Breast epithelium (tissue), 4 donors: ENCODE results near the gene TNC. TPM values are rescaled to one million over a fixed set of nuclear protein-coding genes. Genes with fewer than 3 reads are reported as not detected.
A peak's percentile ranks its signal among the peaks of the same experiment; 100 is the strongest.

Experiments
- DNase-seq, 2 donors: peaks; one replicate each; pipeline ENCODE4 v3.0.0-alpha.2; 2019; ENCODE audit warnings: low spot score in 2 of 2
- H3K27ac ChIP-seq, 2 donors: fragments of 200-600 bp; sonication (generic) in 1 of 2; one replicate each; pipeline ENCODE4 v1.5.1; 2016 to 2019; ENCODE audit warnings: mild to moderate bottlenecking in 1 of 2
- H3K27me3 ChIP-seq, 2 donors: fragments of 200-600 bp; sonication (generic) in 1 of 2; one replicate each; pipeline versions ENCODE4 v1.5.1 to v1.6.0; 2017 to 2019; ENCODE audit warnings: control low read depth in 1 of 2, mild to moderate bottlenecking in 1 of 2
- H3K36me3 ChIP-seq: fragments of 200-600 bp; one replicate; pipeline ENCODE4 v1.5.1; 2019
- H3K4me1 ChIP-seq, 2 donors: fragments of 200-600 bp; sonication (generic); one replicate each; pipeline ENCODE4 v1.5.1; 2016 to 2019; ENCODE audit warnings: control low read depth in 1 of 2
- H3K4me3 ChIP-seq, 3 donors: fragments of 200-600 bp; sonication (generic); 1 replicate in 2 of 3; 2 replicates in 1 of 3; pipeline ENCODE4 v1.5.1; 2016 to 2019; ENCODE audit warnings: mild to moderate bottlenecking in 3 of 3, moderate library complexity in 2 of 3
- H3K9me3 ChIP-seq, 2 donors: fragments of 200-600 bp; sonication (generic) in 1 of 2; one replicate each; pipeline ENCODE4 v1.5.1; 2016 to 2019; ENCODE audit warnings: control low read depth in 1 of 2
- POLR2A ChIP-seq: fragments of 450-650 bp; IDR thresholded peaks from one replicate; pipeline ENCODE4 v1.6.1; 2016; ENCODE audit warnings: antibody characterized with exemption, mild to moderate bottlenecking, moderate library complexity
- POLR2AphosphoS5 ChIP-seq, 3 donors: sonication (generic); formaldehyde crosslinking; IDR thresholded peaks; one replicate each; pipeline ENCODE4 v1.6.1; 2017; ENCODE audit warnings: antibody characterized with exemption in 3 of 3
- intact Hi-C: fragments of 100-400 bp; cut with DNase I; formaldehyde crosslinking; loops from one replicate; pipeline ENCODE4 v1.15.1; 2023; ENCODE audit warnings: low total_unique reads
- total RNA-seq, 3 donors: library from RNA; depleted of rRNA; stranded (reverse); fragments of >200 nt; gene quantifications; one replicate each; pipeline ENCODE4 v1.1.0, GENCODE V29; 2016
- TF ChIP-seq, protein P1 (sequence below), 3 donors: fragments of 450-650 bp; IDR thresholded peaks; one replicate each; pipeline ENCODE4 v1.5.1; 2016 to 2017; ENCODE audit warnings: antibody characterized with exemption in 3 of 3, mild to moderate bottlenecking in 3 of 3, moderate library complexity in 3 of 3

TNC gene
- total RNA-seq, 3 donors from 2014 or later: 2.4 to 58.0 (median 44.6) TPM

DNA sequence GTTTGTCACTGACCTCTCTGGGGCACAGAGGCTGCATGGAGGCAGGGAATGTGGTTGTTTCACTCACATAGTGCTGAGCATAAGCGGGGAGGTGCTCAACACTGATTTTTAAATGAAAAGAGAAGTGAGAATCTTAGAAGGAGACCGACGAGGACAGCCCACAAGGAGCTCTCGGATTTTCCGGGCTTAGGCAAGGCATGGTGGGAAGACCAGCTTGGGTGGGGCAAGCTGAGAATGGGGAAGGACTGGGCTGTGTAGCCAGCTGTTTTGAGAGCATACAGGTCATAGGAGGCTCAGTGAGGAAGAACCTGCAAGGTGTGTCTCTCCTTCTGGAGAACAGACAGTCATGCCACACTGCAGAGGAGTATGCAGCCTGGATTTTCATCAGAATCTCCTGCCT, 101.6 kb downstream of the TNC start:
- Histone ChIP-seq H3K27me3 (no peaks in the 10 kb centered on the region), H3K9me3 (no peaks in the 10 kb centered on the region), H3K4me1 (no peaks in the 10 kb centered on the region), H3K4me3 (no peak overlapping the region), H3K36me3 (no peaks in the 10 kb centered on the region), H3K27ac (no peak overlapping the region)
- TF ChIP-seq, protein P1, sequence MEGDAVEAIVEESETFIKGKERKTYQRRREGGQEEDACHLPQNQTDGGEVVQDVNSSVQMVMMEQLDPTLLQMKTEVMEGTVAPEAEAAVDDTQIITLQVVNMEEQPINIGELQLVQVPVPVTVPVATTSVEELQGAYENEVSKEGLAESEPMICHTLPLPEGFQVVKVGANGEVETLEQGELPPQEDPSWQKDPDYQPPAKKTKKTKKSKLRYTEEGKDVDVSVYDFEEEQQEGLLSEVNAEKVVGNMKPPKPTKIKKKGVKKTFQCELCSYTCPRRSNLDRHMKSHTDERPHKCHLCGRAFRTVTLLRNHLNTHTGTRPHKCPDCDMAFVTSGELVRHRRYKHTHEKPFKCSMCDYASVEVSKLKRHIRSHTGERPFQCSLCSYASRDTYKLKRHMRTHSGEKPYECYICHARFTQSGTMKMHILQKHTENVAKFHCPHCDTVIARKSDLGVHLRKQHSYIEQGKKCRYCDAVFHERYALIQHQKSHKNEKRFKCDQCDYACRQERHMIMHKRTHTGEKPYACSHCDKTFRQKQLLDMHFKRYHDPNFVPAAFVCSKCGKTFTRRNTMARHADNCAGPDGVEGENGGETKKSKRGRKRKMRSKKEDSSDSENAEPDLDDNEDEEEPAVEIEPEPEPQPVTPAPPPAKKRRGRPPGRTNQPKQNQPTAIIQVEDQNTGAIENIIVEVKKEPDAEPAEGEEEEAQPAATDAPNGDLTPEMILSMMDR (IDR thresholded peaks at IDR 0.05): no peak
- TF ChIP-seq POLR2AphosphoS5 (IDR thresholded peaks at IDR 0.05): no peak
- TF ChIP-seq POLR2A: no peak
- no peak for DNase-seq
- intact Hi-C loops: no loop called here

DNA sequence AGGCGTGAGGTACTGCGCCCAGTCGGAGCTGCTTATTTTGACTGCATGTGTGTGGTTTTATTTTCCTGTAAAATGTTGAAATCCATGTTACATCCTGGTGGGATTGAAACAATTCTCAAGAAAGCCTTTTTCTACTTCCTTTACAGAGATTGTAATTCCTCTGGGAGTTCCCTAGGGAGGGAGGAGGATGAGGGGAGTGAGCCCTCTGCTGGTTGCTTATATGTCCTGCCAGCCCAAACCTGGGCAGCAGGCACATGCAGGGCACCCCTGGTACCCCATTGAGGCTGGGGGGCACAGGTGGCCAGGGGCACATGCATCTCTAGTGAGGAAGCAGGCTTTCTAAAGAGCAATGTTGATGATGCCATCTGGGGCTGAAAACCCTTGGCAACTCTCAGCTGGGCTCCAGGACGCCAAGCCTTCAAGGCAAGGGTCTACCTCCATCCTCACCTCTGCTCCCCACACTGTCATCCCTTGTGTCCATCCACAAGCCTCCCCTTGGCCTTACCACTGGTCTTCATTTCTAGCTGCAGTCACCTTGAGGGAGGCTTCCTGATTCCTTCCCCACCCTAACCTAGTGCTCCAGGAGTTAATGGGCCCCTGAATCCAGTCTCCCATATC, 102.8 kb downstream of the TNC start:
- no peak for DNase-seq
- Histone ChIP-seq H3K4me1 (no peaks in the 10 kb centered on the region), H3K4me3 (no peak overlapping the region), H3K27me3 (no peaks in the 10 kb centered on the region), H3K27ac (no peak overlapping the region), H3K36me3 (no peaks in the 10 kb centered on the region), H3K9me3 (no peaks in the 10 kb centered on the region)
- intact Hi-C loops: no loop called here
- TF ChIP-seq, protein P1 (IDR thresholded peaks at IDR 0.05): peak; percentile 23 to 49 (median 36)
- TF ChIP-seq POLR2A: no peak
- TF ChIP-seq POLR2AphosphoS5 (IDR thresholded peaks at IDR 0.05): no peak

DNA sequence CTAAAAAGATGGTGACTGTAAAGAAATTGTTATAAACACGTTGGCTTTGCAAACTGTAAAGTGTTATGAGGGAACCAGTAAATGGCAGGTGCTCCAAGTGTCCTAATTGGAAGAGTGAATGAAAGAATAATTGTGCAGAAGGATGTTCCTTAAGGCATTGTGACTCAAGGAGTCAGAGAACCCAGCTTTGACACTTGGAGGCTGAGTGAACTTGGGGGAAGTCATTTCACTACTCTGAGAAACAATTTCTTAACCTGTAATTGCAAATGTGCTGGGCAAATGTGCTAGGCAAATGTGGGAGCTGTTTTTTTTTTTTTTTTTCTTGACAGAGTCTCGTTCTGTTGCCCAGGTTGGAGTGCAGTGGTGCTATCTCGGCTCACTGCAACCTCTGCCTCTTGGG, 103.5 kb downstream of the TNC start:
- Histone ChIP-seq H3K27ac (no peak overlapping the region), H3K36me3 (no peaks in the 10 kb centered on the region), H3K27me3 (no peaks in the 10 kb centered on the region), H3K9me3 (no peaks in the 10 kb centered on the region), H3K4me3 (no peak overlapping the region), H3K4me1 (no peaks in the 10 kb centered on the region)
- no peak for DNase-seq
- intact Hi-C loops: no loop called here
- no peak for TF ChIP-seq POLR2A
- TF ChIP-seq POLR2AphosphoS5 (IDR thresholded peaks at IDR 0.05): no peak

DNA sequence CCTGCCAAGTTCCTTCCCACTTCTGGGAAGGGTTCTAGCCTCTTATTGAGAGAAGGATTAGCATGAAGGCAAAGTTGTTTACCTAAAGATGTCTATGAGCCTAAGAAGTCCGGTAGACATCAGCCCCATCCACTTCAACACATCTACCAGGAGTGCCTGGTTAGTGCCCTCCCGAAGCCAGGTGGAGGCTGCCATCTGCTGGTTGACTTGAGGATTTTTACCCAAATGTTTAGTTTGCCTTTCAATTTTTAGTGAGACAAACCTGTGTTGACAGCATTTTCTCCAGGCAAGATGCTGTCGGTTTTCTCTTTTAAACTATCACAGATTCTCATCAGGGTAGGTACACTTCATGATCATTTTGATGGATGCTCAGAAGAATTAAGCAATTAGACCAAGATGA, 104.0 kb downstream of the TNC start:
- DNase-seq: peak; percentile 49 to 60
- Histone ChIP-seq H3K4me3 (no peak overlapping the region), H3K4me1 (no peaks in the 10 kb centered on the region), H3K9me3 (no peaks in the 10 kb centered on the region), H3K36me3 (no peaks in the 10 kb centered on the region), H3K27ac (no peak overlapping the region), H3K27me3 (no peaks in the 10 kb centered on the region)
- TF ChIP-seq POLR2A (no peak), POLR2AphosphoS5 (IDR thresholded peaks at IDR 0.05) (no peak)
- TF ChIP-seq, protein P1 (IDR thresholded peaks at IDR 0.05): peak; percentile 59 to 85 (median 67)
- intact Hi-C loops: no loop called here

DNA sequence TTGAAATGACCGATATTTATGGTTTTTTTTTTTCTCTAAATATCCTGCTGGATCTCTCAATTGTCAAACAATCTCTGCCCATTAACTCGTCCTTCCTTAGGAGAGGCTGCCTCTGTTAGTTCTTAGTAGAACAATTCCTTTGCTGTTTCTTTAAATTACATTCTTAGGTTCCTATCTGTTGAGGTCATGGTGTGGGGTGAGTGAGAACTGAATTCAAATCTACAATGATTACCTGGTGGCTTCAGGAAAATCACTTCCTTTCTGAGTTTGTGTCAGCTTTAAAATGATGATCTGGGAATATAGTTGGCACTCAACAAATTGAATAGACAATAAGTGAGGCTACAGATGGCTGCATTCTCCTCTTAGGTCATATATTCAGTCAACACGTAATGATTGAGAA, 105.5 kb downstream of the TNC start:
- Histone ChIP-seq H3K36me3 (no peaks in the 10 kb centered on the region), H3K27ac (no peak overlapping the region), H3K4me3 (no peak overlapping the region), H3K27me3 (no peaks in the 10 kb centered on the region), H3K4me1 (no peaks in the 10 kb centered on the region), H3K9me3 (no peaks in the 10 kb centered on the region)
- TF ChIP-seq POLR2A: no peak
- TF ChIP-seq POLR2AphosphoS5 (IDR thresholded peaks at IDR 0.05): no peak
- TF ChIP-seq, protein P1 (IDR thresholded peaks at IDR 0.05): no peak
- no peak for DNase-seq
- intact Hi-C loops: no loop called here

DNA sequence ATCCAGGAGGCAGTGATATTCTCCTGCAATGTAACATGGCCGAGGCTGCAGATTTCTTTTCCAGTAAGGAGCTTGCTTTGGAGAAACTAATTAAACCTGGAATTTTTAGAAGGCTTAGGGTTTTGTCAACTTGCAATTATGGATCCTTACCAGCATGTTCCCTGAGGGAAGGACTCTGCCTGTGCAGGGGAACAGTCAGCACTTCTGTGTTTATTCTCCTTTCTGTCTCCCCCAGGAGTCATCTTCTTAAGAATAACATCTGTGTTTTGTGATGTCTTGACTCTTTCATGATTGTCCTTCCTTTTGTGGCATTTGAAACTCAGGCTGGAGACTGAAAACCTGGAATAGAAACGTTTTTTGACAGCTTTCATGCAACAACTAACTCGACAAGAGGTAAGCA, 107.1 kb downstream of the TNC start:
- TF ChIP-seq, protein P1 (IDR thresholded peaks at IDR 0.05): no peak
- TF ChIP-seq POLR2AphosphoS5 (IDR thresholded peaks at IDR 0.05) (no peak), POLR2A (no peak)
- Histone ChIP-seq H3K4me1 (no peaks in the 10 kb centered on the region), H3K36me3 (no peaks in the 10 kb centered on the region), H3K27me3 (no peaks in the 10 kb centered on the region), H3K27ac (peak overlapping the region in 1 of 2 donors; percentile 48), H3K9me3 (no peaks in the 10 kb centered on the region), H3K4me3 (no peak overlapping the region)
- intact Hi-C loops: no loop called here
- DNase-seq: no peak
